ENCODE data around the gene IMPG2. TPM values are rescaled to one million over a fixed set of nuclear protein-coding genes. Genes with fewer than 3 reads are reported as not detected.

IMPG2 gene
- total RNA-seq, 1 donor from 2014 or later, result under 0.01 TPM

DNA sequence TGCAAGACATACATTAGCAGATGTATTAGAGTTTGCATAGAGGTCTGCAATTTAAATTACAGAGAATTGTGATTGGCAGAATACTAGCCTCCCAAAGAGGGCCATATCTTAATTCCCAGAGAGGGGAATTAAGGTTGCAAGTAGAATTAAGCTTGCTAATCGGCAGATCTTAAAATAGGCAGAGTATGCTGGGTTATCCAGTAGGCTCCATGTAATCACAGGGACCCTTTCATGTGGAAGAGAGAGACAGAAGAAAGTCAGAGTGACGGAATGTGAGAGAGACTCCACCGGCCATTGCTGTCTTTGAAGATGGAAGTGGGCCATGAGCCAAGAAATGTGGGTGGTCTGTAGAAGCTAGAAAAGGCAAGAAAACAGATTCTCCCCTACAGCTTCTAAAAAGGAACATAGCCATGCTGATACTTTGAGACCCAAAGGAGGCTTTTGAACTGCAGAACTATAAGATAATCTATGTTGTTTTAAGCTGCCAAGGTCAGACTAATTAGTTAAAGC, 38.8 kb downstream of the IMPG2 start:
- no peaks in the 10 kb centered on the region for H3K27me3 ChIP-seq (ENCODE audit: control insufficient read depth, insufficient read depth, low read length)
- TF ChIP-seq, protein P1, sequence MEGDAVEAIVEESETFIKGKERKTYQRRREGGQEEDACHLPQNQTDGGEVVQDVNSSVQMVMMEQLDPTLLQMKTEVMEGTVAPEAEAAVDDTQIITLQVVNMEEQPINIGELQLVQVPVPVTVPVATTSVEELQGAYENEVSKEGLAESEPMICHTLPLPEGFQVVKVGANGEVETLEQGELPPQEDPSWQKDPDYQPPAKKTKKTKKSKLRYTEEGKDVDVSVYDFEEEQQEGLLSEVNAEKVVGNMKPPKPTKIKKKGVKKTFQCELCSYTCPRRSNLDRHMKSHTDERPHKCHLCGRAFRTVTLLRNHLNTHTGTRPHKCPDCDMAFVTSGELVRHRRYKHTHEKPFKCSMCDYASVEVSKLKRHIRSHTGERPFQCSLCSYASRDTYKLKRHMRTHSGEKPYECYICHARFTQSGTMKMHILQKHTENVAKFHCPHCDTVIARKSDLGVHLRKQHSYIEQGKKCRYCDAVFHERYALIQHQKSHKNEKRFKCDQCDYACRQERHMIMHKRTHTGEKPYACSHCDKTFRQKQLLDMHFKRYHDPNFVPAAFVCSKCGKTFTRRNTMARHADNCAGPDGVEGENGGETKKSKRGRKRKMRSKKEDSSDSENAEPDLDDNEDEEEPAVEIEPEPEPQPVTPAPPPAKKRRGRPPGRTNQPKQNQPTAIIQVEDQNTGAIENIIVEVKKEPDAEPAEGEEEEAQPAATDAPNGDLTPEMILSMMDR (IDR thresholded peaks at IDR 0.05; ENCODE audit: insufficient read depth, low read length, severe bottlenecking), result no peak
- FAIRE-seq, result no peak
- H3K4me3 ChIP-seq (ENCODE audit: low read depth, low read length), result no peak overlapping the region
- no peak for DNase-seq (ENCODE audit: low read depth)
- H3K36me3 ChIP-seq (ENCODE audit: control insufficient read depth, insufficient read depth, low read length), result no peaks in the 10 kb centered on the region

DNA sequence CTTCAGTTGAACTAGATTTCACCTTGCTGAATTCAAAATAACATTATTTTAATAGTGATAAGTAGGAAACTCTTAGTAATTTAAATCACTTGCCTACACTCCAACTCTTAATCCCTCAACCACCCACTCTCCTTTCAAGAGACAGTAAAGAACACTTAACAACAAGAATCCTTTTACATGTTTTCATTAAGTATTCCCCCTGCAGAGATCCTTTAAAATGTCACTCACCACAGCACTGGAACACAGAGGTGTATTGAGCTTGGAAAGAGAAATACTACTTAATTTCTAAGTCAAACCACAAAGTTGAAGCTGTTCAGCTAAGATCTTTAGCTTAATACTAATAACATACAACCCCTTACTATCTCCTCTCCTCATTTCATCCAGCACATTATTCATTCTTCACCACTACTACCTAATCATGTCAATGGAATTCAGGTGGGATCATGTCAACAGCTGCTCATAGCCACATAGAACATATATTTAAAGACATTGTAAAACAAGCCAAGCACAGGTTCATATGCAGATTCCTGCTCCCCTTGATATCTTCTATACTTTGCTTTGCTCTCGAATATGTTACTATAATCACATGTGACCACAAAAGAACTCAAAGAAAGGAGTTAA, 40.5 kb downstream of the IMPG2 start:
- Histone ChIP-seq H3K27me3 (ENCODE audit: control insufficient read depth, insufficient read depth, low read length) (no peaks in the 10 kb centered on the region), H3K4me3 (ENCODE audit: low read depth, low read length) (no peak overlapping the region), H3K36me3 (ENCODE audit: control insufficient read depth, insufficient read depth, low read length) (no peaks in the 10 kb centered on the region)
- peak; percentile 73 for DNase-seq (ENCODE audit: low read depth)
- TF ChIP-seq, protein P1 (IDR thresholded peaks at IDR 0.05; ENCODE audit: insufficient read depth, low read length, severe bottlenecking), result no peak
- FAIRE-seq, result no peak

DNA sequence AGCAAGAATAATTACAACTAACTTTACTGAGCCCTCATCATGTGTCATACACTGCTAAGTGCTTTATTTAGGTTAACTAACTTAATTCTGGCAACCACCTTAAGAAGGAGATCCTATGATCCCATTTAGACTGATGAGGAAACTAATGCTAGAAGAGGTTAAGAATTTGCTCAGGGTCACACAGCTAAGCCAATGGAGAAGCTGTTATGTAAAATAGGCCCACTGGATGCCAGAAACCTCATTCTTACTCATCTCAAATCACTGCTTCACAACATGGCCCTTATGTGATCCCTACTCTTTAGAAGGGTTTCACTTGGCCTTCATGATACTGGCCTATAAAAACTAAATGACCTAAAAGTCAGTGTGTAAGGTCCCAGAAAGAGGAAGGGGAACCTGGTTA, 41.2 kb downstream of the IMPG2 start:
- DNase-seq (ENCODE audit: low read depth), result peak; percentile 77
- no peak for FAIRE-seq
- H3K36me3 ChIP-seq (ENCODE audit: control insufficient read depth, insufficient read depth, low read length), result no peaks in the 10 kb centered on the region
- H3K4me3 ChIP-seq (ENCODE audit: low read depth, low read length), result no peak overlapping the region
- TF ChIP-seq, protein P1 (IDR thresholded peaks at IDR 0.05; ENCODE audit: insufficient read depth, low read length, severe bottlenecking), result no peak
- H3K27me3 ChIP-seq (ENCODE audit: control insufficient read depth, insufficient read depth, low read length), result no peaks in the 10 kb centered on the region

DNA sequence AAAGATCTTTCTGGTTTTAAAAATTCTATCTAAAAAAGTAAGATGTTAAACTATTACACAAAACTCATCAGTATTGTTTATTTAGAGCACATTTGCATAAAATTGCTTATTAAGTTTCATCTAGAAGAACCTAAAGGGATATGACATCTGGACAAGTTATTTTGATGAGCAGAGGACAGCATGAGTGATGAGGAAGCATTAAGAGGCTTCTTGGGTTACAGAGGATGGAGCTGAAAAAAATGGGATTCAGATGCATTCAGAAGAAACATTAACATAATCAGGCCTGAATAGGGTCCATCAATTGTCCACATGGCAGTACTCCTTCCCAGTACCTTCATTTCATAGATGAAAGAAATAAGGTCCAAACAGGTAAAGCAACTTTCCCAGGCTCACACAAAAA, 41.6 kb downstream of the IMPG2 start:
- TF ChIP-seq, protein P1 (IDR thresholded peaks at IDR 0.05; ENCODE audit: insufficient read depth, low read length, severe bottlenecking), result no peak
- no peaks in the 10 kb centered on the region for H3K27me3 ChIP-seq (ENCODE audit: control insufficient read depth, insufficient read depth, low read length)
- H3K4me3 ChIP-seq (ENCODE audit: low read depth, low read length), result no peak overlapping the region
- H3K36me3 ChIP-seq (ENCODE audit: control insufficient read depth, insufficient read depth, low read length), result no peaks in the 10 kb centered on the region
- FAIRE-seq (no peak), DNase-seq (ENCODE audit: low read depth) (no peak)

DNA sequence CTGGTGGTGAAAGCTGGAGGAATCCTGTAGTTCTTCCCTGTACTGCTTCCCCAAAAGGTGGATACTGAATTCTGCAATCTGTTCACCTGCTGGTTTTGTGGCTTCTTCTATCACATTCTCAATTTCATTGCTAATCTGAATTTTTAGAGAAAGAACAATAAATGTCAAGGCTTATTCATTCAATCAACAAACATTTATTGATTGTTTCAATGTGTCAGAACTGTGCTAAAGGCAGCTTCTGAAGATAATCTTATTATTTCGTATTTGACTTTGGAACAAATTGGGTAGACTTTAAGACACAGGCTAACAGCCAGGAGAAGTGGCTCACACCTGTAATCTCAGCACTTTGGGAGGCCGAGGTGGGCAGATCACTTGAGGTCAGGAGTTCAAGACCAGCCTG, 46.8 kb downstream of the IMPG2 start:
- Histone ChIP-seq H3K4me3 (ENCODE audit: low read depth, low read length) (no peak overlapping the region), H3K27me3 (ENCODE audit: control insufficient read depth, insufficient read depth, low read length) (no peaks in the 10 kb centered on the region), H3K36me3 (ENCODE audit: control insufficient read depth, insufficient read depth, low read length) (no peaks in the 10 kb centered on the region)
- DNase-seq (ENCODE audit: low read depth), result no peak
- TF ChIP-seq, protein P1 (IDR thresholded peaks at IDR 0.05; ENCODE audit: insufficient read depth, low read length, severe bottlenecking), result no peak
- no peak for FAIRE-seq

DNA sequence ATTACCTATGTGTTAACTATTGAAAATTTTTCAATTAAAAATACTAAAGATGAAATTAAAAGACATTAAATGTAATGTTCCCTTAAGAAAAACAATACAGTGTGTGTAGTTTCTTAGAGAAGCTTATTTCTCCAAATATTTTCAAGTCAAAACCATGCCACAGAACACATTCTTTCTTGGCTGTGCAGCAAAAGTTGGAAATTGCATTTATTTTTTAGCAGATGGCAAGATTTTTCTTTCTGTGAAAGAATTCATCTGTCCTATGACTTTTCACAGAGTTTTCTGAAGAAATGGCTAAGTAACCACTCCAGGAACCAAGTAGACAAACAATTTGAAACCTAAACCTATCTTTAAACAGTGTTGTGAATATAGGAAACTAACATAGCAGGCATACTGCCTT, 47.2 kb downstream of the IMPG2 start:
- TF ChIP-seq, protein P1 (IDR thresholded peaks at IDR 0.05; ENCODE audit: insufficient read depth, low read length, severe bottlenecking), result no peak
- FAIRE-seq (no peak), DNase-seq (ENCODE audit: low read depth) (no peak)
- no peaks in the 10 kb centered on the region for H3K27me3 ChIP-seq (ENCODE audit: control insufficient read depth, insufficient read depth, low read length)
- no peaks in the 10 kb centered on the region for H3K36me3 ChIP-seq (ENCODE audit: control insufficient read depth, insufficient read depth, low read length)
- no peak overlapping the region for H3K4me3 ChIP-seq (ENCODE audit: low read depth, low read length)
